Stimulated activated CD4-positive, alpha-beta T cell treated with anti-CD3 and anti-CD28 coated beads, Interleukin-1b, Interleukin-23, amount 100 ng/mL, for 1 hour (primary cell): ENCODE results near the gene PRKAG2.

ENCODE experiments used
- DNase-seq, 2 donors: peaks; one replicate each; pipeline ENCODE4 v3.0.0-alpha.2; 2020; ENCODE audit warnings: low read depth in 2 of 2

The PRKAG2 gene

GRCh38 chr7:151650161-151650560 is 226.8 kb downstream of the PRKAG2 start:
- no peak for DNase-seq

- no peak for DNase-seq
Measured at GRCh38 chr7:151648429-151648828, 228.5 kb downstream of the PRKAG2 start.

DNA sequence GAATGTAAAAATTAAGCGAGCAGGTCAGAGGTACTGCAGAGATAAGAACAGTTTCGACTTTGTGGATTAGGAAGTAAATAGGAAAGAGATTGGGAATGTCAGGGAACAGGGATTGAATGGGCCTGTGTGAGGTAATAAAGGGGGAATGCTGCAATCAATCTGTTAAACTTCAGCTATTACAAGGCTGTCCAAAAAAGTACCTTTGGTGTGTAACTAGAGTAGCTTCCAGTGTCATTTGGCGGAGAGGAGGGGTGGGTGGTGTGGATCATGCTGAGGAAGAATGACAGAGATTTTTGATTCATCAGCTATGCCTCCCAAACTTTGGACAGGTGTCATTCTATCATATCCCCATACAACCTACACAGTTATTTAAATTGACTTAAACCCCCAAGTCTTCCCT is 229.0 kb downstream of the PRKAG2 start:
- DNase-seq: no peak

GRCh38 chr7:151647006-151647405 is 229.9 kb downstream of the PRKAG2 start:
- DNase-seq: no peak

DNA sequence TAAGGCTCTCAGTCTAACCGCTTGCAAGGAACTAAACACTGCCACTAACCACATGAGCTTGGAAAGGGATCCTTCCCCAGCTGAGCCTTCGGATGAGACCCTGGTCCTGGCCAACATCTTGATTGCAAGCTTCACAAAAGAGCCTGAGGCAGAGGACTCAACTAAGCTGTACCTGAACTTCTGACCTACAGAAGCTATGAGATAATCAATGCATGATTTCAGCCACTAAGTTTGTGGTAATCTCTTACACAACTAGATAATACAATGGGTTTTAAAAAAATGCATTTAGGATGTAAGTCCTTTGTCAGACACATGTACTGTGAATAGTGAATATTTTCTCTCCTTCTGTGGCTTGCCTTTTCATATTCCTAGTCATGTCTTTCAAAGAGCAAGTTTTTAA is 231.6 kb downstream of the PRKAG2 start:
- DNase-seq: no peak

- no peak for DNase-seq
Measured at GRCh38 chr7:151644554-151644953, 232.4 kb downstream of the PRKAG2 start.

GRCh38 chr7:151642746-151643145 is 234.2 kb downstream of the PRKAG2 start:
- DNase-seq: no peak

- no peak for DNase-seq
Measured at GRCh38 chr7:151641587-151641986, 235.3 kb downstream of the PRKAG2 start.

- DNase-seq: no peak
Measured at GRCh38 chr7:151637781-151638261, 239.1 kb downstream of the PRKAG2 start.

DNA sequence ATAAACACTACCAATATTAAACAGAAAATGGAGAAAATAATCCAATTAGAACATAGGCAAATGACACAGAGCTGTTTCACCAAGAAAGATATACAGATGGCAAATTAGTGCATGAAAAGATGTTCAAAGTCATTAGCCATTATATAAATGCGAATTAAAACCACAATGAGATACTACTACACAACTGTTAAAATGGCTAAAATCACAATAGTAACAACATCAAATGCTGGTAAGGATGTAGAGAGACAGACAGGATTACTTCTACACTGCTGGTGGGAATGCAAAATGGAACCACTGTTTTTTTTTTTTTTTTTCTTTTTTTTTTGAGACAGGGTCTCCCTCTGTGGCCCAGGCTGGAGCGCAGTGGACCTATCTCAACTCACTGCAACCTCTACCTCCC is 242.3 kb downstream of the PRKAG2 start:
- DNase-seq: no peak

DNA sequence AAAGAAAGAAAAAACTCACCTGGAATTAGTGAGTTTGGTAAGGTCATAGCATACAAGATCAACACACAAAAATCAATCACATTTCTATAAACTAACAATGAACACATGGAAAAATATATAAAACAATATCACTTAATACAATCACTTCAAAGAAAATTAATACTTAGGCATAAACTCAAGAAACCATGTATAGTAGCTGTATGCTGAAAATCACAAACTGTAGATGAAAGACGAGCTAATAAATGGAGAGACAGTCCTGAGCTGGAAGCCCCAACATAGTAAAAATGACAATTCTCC is 243.5 kb downstream of the PRKAG2 start:
- no peak for DNase-seq

GRCh38 chr7:151632750-151633515 is 244.0 kb downstream of the PRKAG2 start:
- DNase-seq: peak in 1 of 2 donors; percentile 7

- DNase-seq: peak; percentile 77 to 82
Measured at GRCh38 chr7:151631953-151632749, 244.8 kb downstream of the PRKAG2 start.

GRCh38 chr7:151631570-151631952 is 245.4 kb downstream of the PRKAG2 start:
- no peak for DNase-seq

GRCh38 chr7:151630851-151631569 is 245.9 kb downstream of the PRKAG2 start:
- DNase-seq: no peak

GRCh38 chr7:151630358-151630757 is 246.6 kb downstream of the PRKAG2 start:
- no peak for DNase-seq

DNA sequence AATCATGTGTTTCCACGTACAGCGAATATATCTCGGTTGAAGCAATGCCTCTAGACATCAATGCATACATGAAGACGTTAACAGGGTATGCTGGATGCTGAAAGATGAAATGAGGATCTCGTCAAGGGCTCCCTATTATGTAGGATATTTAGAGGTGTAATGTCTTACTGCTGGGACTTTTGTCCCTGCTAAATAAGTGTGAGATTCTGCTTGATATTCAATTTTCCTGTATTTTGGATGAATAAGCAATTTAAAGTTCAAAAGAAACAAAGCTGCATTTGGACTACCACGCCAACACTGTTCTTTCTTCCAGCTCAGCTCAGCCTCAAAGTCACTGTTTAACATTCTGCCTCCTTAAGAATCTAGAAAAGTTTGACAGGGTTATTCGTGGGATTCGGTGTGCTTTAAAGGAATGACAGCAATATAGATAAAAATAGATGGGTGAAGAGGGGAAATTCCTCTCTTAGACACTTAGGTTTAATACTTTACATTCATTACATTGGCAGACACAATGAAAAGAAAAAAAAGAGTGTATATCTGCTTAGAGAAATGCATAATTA is 247.1 kb downstream of the PRKAG2 start:
- no peak for DNase-seq

GRCh38 chr7:151628846-151629604 is 247.9 kb downstream of the PRKAG2 start:
- no peak for DNase-seq

- no peak for DNase-seq
Measured at GRCh38 chr7:151626422-151627115, 250.3 kb downstream of the PRKAG2 start.

GRCh38 chr7:151625606-151626005 is 251.3 kb downstream of the PRKAG2 start:
- DNase-seq: no peak
